Immature natural killer cell (primary cell): Measurements from ENCODE around the gene SULF2. TPM values are rescaled to one million over a fixed set of nuclear protein-coding genes. Genes with fewer than 3 reads are reported as not detected.

Experiments used
- DNase-seq, 3 donors: peaks; one replicate each; pipeline ENCODE4 v3.0.0; 2022; ENCODE audit warnings: mixed read lengths in 1 of 3
- H3K27ac Mint-ChIP-seq, 6 donors: one replicate each; pipeline ENCODE4 v1.8.0; 2020; ENCODE audit warnings: mixed read lengths in 6 of 6, mild to moderate bottlenecking in 5 of 6, inconsistent platforms in 4 of 6, moderate library complexity in 3 of 6
- H3K27me3 Mint-ChIP-seq, 3 donors: one replicate each; pipeline ENCODE4 v1.8.0; 2020 to 2021; ENCODE audit warnings: low read depth in 3 of 3, mild to moderate bottlenecking in 3 of 3, mixed read lengths in 3 of 3, moderate library complexity in 3 of 3, inconsistent platforms in 1 of 3
- H3K36me3 Mint-ChIP-seq, 3 donors: one replicate each; pipeline ENCODE4 v1.8.0; 2020; ENCODE audit warnings: mixed read lengths in 3 of 3, inconsistent platforms in 2 of 3, mild to moderate bottlenecking in 2 of 3
- H3K4me1 Mint-ChIP-seq, 2 donors: one replicate each; pipeline ENCODE4 v1.8.0; 2020; ENCODE audit warnings: inconsistent platforms in 2 of 2, mild to moderate bottlenecking in 2 of 2, mixed read lengths in 2 of 2, moderate library complexity in 1 of 2
- H3K4me3 Mint-ChIP-seq, 5 donors: one replicate each; pipeline ENCODE4 v1.8.0; 2020; ENCODE audit warnings: mild to moderate bottlenecking in 5 of 5, mixed read lengths in 5 of 5, inconsistent platforms in 3 of 5, moderate library complexity in 3 of 5
- H3K9me3 Mint-ChIP-seq, 6 donors: one replicate each; pipeline ENCODE4 v1.8.0; 2020; ENCODE audit warnings: mild to moderate bottlenecking in 6 of 6, mixed read lengths in 6 of 6, inconsistent platforms in 4 of 6, moderate library complexity in 3 of 6
- polyA plus RNA-seq, 3 donors: library from polyadenylated mRNA; unstranded; fragments of 300-500 nt; fragmentation: Illumina TruSeq; gene quantifications; one replicate each; pipeline ENCODE4 v1.2.3, GENCODE V29; 2021

Gene SULF2
- polyA plus RNA-seq, 3 donors from 2014 or later, result 1.3 to 3.7 (median 3.0) TPM

DNA sequence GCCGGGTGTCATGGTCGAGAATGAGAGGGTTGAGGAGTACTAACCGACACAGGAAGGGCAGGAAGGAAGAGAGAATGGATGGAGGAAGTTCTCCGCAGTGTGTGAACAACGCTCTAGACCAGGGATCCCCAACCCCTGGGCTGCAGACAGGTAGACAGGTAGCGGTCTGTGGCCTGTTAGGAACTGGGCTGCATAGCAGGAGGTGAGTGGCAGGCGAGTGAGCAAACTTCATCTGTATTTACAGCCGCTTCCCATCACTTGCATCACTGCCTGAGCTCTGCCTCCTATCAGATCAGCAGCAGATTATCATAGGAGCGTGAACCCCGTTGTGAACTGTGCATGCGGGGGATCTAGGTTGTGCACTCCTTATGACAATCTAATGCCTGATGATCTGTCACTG lies 62.0 kb downstream of the SULF2 start:
- peaks cover 2 to 13% (median 8%) of the 10 kb centered on the region in 3 donors for H3K27me3 Mint-ChIP-seq
- no peak overlapping the region for H3K27ac Mint-ChIP-seq
- DNase-seq, result no peak
- H3K4me3 Mint-ChIP-seq, result no peak overlapping the region
- H3K4me1 Mint-ChIP-seq, result peaks cover 20 to 24% of the 10 kb centered on the region in 2 donors
- H3K36me3 Mint-ChIP-seq, result peaks cover 0 to 4% (median 0%) of the 10 kb centered on the region in 3 donors
- no peaks in the 10 kb centered on the region for H3K9me3 Mint-ChIP-seq

DNA sequence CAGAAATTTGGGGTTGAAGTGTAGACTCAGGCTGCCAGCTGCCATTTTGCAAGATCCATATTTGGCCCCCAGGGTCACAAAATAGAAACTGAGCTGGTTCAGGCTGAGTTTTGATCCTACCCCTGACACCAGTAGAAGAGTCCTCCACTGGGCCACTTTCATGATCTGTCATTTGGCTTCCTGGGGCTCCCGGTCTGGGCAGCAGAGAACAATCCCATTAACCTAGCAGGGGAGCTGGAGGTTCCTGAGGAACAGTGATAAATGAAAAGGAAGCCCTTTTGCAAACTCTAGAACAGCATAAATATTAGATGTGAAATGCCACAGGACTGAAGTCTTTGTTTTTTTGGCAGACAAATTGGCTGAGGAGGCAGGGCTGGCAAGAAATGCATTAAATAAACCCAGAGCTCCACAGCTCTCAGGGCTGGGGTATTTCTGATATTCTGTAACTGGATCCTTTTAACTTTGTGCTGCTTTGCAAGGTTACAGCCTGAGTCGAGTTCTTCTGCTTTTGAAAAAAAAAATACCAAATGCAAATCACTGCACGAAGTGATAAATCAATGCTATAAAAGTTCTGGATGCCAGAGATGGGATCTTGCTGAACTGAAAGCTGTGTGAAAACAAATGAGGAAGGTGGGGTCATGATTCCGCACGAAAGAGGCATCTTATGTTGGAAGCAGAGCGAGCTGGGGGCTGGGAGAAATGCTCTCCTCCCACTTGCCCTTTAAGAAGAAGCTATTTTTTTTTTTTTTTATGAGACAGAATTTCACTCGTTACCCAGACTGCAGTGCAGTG lies 64.4 kb downstream of the SULF2 start:
- H3K4me3 Mint-ChIP-seq, result no peak overlapping the region
- H3K27ac Mint-ChIP-seq, result no peak overlapping the region

GRCh38 chr20:47719625-47720024 lies 65.7 kb downstream of the SULF2 start:
- Mint-ChIP-seq H3K9me3 (no peaks in the 10 kb centered on the region), H3K27me3 (peaks cover 2 to 9% (median 8%) of the 10 kb centered on the region in 3 donors), H3K36me3 (no peaks in the 10 kb centered on the region), H3K4me1 (no peaks in the 10 kb centered on the region), H3K27ac (no peak overlapping the region), H3K4me3 (no peak overlapping the region)
- DNase-seq, result no peak

More for the DNA sequence above, 64.4 kb downstream of the SULF2 start:
- H3K27me3 Mint-ChIP-seq, result peaks cover 2 to 8% (median 7%) of the 10 kb centered on the region in 3 donors
- H3K4me1 Mint-ChIP-seq, result peaks cover 0 to 5% of the 10 kb centered on the region in 2 donors
- DNase-seq, result no peak
- H3K36me3 Mint-ChIP-seq, result no peaks in the 10 kb centered on the region
- no peaks in the 10 kb centered on the region for H3K9me3 Mint-ChIP-seq

DNA sequence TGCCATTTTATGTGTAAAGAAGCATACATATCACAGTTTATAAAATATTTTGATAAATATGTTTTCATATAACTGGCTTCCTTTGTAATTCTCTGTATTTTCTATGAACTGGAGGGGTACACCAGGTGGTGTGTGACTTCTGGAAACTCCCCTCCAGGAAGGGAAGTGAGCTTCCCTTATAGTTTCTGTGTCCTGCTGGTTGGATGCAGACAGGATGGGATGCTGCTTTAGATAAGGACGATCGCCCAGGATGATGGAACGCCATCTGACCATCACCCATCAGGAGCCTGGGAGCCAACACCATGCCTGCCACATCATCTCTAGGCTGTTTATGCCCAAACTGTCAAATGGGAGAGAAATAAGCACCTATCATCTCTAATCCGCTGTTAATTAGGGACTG lies 66.1 kb downstream of the SULF2 start:
- H3K36me3 Mint-ChIP-seq, result no peaks in the 10 kb centered on the region
- H3K9me3 Mint-ChIP-seq, result no peaks in the 10 kb centered on the region
- no peaks in the 10 kb centered on the region for H3K4me1 Mint-ChIP-seq
- DNase-seq, result no peak
- H3K27me3 Mint-ChIP-seq, result peaks cover 6 to 11% (median 8%) of the 10 kb centered on the region in 3 donors
- H3K4me3 Mint-ChIP-seq, result no peak overlapping the region
- no peak overlapping the region for H3K27ac Mint-ChIP-seq

DNA sequence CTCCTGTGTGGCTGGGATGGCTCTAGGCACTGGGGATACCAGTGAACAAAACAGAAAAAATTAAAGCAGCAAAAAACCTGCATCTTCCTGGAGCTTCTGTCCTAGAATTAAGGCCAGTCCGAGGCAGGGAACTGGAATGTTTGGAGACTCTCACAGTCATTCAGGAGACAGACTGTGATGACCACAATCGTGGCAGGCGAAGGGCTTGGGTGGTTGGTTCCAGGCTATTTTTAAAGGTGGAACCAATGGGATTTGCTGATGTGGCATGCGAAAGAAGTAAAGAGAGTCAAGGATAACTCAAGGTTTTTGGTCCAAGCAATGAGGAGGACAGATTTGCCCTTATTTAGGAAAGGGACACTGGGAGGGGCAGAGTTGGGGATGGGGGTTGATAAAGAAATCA lies 66.9 kb downstream of the SULF2 start:
- no peak overlapping the region for H3K4me3 Mint-ChIP-seq
- no peak for DNase-seq
- no peak overlapping the region for H3K27ac Mint-ChIP-seq
- H3K9me3 Mint-ChIP-seq, result no peaks in the 10 kb centered on the region
- H3K27me3 Mint-ChIP-seq, result peaks cover 6 to 13% (median 8%) of the 10 kb centered on the region in 3 donors
- H3K4me1 Mint-ChIP-seq, result no peaks in the 10 kb centered on the region
- H3K36me3 Mint-ChIP-seq, result no peaks in the 10 kb centered on the region

DNA sequence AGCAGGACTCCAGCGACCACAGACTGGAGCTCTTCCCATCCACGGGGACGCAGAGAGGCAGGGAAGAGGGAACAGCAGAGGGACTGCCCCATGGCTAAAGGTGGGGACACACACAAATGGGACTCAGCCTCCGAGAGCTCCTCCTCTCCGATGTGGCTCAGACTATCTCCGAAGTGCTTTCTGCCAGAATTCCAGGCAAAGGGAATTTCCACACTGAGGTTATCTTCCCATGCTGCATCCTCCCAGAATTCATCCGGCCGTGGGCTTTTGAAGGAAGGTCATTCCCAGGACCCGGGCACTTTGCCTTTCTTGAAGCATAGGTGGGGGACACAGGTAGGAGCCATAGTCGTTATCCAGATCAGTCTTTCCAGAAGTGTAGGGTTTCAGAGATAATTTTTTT lies 67.9 kb downstream of the SULF2 start:
- Mint-ChIP-seq H3K4me1 (no peaks in the 10 kb centered on the region), H3K27ac (no peak overlapping the region), H3K9me3 (no peaks in the 10 kb centered on the region), H3K27me3 (peaks cover 6 to 13% (median 8%) of the 10 kb centered on the region in 3 donors), H3K4me3 (no peak overlapping the region), H3K36me3 (no peaks in the 10 kb centered on the region)
- no peak for DNase-seq

DNA sequence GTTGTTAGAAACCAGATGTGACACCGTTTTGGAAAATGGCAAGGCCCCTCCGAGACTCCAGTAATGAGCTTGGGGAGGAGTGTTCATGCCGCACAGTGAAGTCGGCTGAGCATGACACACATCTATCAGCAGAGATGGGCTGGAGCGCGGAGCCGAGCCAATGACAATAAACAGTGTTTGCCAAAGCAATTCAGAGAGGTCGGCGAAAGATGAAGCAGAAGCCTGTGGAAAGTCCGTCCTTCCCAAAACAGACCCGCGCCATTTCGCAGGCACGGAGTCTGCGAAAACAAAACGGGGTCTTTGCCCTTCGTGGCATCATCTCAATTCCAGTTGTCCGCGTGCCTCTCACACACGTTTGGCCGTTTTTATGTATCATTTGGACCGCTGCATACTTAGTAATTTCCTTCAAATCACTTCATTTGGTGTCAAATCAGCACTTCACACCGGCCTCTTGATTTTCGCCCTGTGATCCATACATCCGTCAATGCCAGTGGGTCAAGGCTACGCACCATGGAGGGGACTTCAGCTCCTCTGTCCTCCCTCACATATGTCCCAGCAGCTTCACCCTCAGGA lies 71.3 kb downstream of the SULF2 start:
- H3K9me3 Mint-ChIP-seq, result no peaks in the 10 kb centered on the region
- no peak overlapping the region for H3K27ac Mint-ChIP-seq
- no peaks in the 10 kb centered on the region for H3K36me3 Mint-ChIP-seq
- H3K27me3 Mint-ChIP-seq, result peaks cover 2 to 18% (median 4%) of the 10 kb centered on the region in 3 donors
- no peak for DNase-seq
- no peaks in the 10 kb centered on the region for H3K4me1 Mint-ChIP-seq
- H3K4me3 Mint-ChIP-seq, result no peak overlapping the region

GRCh38 chr20:47713163-47713562 lies 72.1 kb downstream of the SULF2 start:
- DNase-seq, result no peak
- no peaks in the 10 kb centered on the region for H3K36me3 Mint-ChIP-seq
- no peaks in the 10 kb centered on the region for H3K4me1 Mint-ChIP-seq
- no peak overlapping the region for H3K4me3 Mint-ChIP-seq
- H3K9me3 Mint-ChIP-seq, result no peaks in the 10 kb centered on the region
- H3K27ac Mint-ChIP-seq, result no peak overlapping the region
- H3K27me3 Mint-ChIP-seq, result peaks cover 2 to 20% (median 4%) of the 10 kb centered on the region in 3 donors

GRCh38 chr20:47711046-47711752 lies 74.1 kb downstream of the SULF2 start:
- no peak for DNase-seq
- Mint-ChIP-seq H3K27me3 (peaks cover 2 to 20% (median 4%) of the 10 kb centered on the region in 3 donors), H3K9me3 (no peaks in the 10 kb centered on the region), H3K4me1 (no peaks in the 10 kb centered on the region), H3K36me3 (no peaks in the 10 kb centered on the region), H3K4me3 (no peak overlapping the region), H3K27ac (no peak overlapping the region)

GRCh38 chr20:47710665-47711045 lies 74.6 kb downstream of the SULF2 start:
- H3K27me3 Mint-ChIP-seq, result peaks cover 2 to 17% (median 4%) of the 10 kb centered on the region in 3 donors
- no peak overlapping the region for H3K27ac Mint-ChIP-seq
- DNase-seq, result no peak
- H3K4me1 Mint-ChIP-seq, result no peaks in the 10 kb centered on the region
- no peaks in the 10 kb centered on the region for H3K36me3 Mint-ChIP-seq
- H3K4me3 Mint-ChIP-seq, result no peak overlapping the region
- no peaks in the 10 kb centered on the region for H3K9me3 Mint-ChIP-seq

- Mint-ChIP-seq H3K27me3 (peaks cover 0 to 17% (median 2%) of the 10 kb centered on the region in 3 donors), H3K4me3 (no peak overlapping the region), H3K4me1 (no peaks in the 10 kb centered on the region), H3K36me3 (no peaks in the 10 kb centered on the region), H3K27ac (no peak overlapping the region), H3K9me3 (no peaks in the 10 kb centered on the region)
- no peak for DNase-seq
These were observed 76.1 kb downstream of the SULF2 start for GRCh38 chr20:47708953-47709833.

DNA sequence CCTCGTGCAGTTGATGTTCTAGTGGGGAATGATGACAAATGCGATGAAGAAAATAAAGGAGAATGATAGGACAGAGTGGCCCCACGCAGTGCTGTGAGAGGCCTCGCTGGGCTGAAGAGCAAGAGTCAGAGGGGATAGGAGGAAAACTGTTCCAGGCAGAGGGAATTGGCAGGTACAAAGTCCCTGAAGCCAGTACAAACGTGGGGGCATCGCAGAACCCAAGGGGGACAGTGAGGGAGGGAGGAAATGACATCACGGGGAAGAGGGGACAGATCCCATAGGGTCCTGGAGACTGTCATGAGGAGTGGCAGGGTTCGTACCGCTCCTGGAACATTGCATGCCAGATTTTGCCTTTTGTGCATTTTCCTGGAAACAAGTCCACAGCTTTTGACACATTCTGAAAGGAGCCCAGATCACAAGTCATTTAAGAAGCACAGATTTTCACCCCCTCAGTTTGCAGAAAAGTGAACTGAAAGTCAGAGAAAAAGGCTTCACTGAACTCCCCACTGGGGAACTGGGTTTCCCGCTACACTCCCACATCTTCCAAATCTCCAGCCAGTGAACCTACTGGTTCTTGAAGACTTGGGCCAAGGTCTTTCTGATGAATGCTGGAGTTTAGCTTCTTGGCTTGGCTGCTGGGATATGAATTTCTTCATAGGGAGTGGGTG lies 77.0 kb downstream of the SULF2 start:
- H3K9me3 Mint-ChIP-seq, result no peaks in the 10 kb centered on the region
- DNase-seq, result no peak
- no peak overlapping the region for H3K27ac Mint-ChIP-seq
- H3K27me3 Mint-ChIP-seq, result peaks cover 0 to 16% (median 2%) of the 10 kb centered on the region in 3 donors
- no peaks in the 10 kb centered on the region for H3K36me3 Mint-ChIP-seq
- H3K4me1 Mint-ChIP-seq, result no peaks in the 10 kb centered on the region
- H3K4me3 Mint-ChIP-seq, result no peak overlapping the region

DNA sequence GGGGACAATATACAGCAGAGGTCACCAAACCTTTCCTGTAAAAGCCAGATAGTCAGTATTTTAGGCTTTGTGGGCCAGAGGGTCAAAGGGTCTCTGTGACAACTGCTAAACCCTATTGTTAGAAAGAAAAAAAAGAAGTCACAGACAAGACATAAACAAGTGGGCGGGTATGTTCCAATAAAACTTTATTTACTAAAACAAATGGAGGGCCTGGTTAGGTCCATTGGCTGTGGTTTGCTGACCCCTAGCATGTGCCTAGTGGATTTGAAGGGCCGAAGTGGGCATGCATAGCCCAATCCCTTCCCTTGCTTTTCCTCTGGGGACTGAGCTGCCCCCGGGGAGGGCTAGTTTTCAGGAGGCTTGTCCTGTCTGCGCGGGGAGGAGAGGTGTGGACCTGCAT lies 78.9 kb downstream of the SULF2 start:
- DNase-seq, result no peak
- Mint-ChIP-seq H3K27me3 (peaks cover 2 to 11% (median 2%) of the 10 kb centered on the region in 3 donors), H3K4me1 (no peaks in the 10 kb centered on the region), H3K9me3 (no peaks in the 10 kb centered on the region), H3K36me3 (no peaks in the 10 kb centered on the region), H3K27ac (no peak overlapping the region), H3K4me3 (no peak overlapping the region)
